Stomach (tissue), 4 donors: Measurements from ENCODE around the gene NDUFB5.
A peak's percentile ranks its signal among the peaks of the same experiment; 100 is the strongest.

Experiments used
- EP300 ChIP-seq: sonication (generic); formaldehyde crosslinking; IDR thresholded peaks from one replicate; pipeline ENCODE4 v1.6.1; 2017; ENCODE audit warnings: antibody characterized with exemption
- POLR2A ChIP-seq, 4 donors: fragments of 450-650 bp; IDR thresholded peaks; one replicate each; pipeline ENCODE4 v1.6.1; 2016; ENCODE audit warnings: antibody characterized with exemption in 4 of 4, control low read depth in 2 of 4, mild to moderate bottlenecking in 1 of 4, moderate library complexity in 1 of 4
- POLR2AphosphoS5 ChIP-seq, 3 donors: sonication (generic); formaldehyde crosslinking; IDR thresholded peaks; one replicate each; pipeline ENCODE4 v1.6.1; 2016; ENCODE audit warnings: antibody characterized with exemption in 3 of 3
- TF ChIP-seq, protein P1 (sequence below), 7 experiments: fragments of 450-650 bp in 4 of 7; fragments of 200-600 bp in 3 of 7; sonication (generic) in 3 of 7; IDR thresholded peaks; one replicate each; pipeline ENCODE4 v1.5.1; 2016 to 2019; ENCODE audit warnings: antibody characterized with exemption in 7 of 7, control low read depth in 2 of 7, mild to moderate bottlenecking in 1 of 7

DNA sequence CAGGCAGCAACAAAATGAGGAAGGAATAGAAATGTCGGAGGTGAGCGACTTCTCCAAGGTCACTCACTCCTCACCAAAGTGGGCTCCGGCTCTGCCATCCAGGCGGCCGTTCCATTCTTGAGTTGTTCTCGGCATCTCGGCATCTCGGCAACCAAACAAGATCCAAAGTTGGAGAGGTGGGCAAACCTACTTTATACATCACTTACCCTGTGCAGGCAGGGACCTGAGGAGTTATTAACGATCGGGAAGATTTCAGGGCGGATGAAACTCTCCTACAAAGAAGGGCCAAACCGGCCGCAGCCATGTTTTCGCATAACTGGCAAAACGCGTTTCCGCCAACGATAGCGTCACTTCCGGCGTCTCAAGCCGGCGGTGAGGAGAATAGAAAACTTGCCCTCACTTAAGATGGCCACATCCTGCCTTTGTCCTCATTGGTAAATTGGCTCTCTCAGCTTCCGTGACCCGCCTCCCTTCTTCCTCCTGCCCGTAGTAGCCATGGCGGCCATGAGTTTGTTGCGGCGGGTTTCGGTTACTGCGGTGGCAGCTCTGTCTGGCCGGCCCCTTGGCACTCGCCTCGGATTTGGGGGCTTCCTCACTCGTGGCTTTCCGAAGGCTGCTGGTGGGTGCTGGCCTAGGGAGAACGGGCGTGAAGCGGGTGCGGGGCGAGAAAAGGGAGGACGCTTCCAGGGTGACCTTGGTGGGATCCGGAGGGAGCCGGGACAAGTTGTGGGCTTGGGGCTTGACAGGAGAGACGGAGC is at the start of gene NDUFB5, which contains the start of gene MRPL47:
- TF ChIP-seq POLR2AphosphoS5 (IDR thresholded peaks at IDR 0.05) (peak; percentile 86 to 97 (median 89)), POLR2A (IDR thresholded peaks at IDR 0.05) (peak in 1 of 4 donors; percentile 27), EP300 (no peak)
- TF ChIP-seq, protein P1, sequence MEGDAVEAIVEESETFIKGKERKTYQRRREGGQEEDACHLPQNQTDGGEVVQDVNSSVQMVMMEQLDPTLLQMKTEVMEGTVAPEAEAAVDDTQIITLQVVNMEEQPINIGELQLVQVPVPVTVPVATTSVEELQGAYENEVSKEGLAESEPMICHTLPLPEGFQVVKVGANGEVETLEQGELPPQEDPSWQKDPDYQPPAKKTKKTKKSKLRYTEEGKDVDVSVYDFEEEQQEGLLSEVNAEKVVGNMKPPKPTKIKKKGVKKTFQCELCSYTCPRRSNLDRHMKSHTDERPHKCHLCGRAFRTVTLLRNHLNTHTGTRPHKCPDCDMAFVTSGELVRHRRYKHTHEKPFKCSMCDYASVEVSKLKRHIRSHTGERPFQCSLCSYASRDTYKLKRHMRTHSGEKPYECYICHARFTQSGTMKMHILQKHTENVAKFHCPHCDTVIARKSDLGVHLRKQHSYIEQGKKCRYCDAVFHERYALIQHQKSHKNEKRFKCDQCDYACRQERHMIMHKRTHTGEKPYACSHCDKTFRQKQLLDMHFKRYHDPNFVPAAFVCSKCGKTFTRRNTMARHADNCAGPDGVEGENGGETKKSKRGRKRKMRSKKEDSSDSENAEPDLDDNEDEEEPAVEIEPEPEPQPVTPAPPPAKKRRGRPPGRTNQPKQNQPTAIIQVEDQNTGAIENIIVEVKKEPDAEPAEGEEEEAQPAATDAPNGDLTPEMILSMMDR (IDR thresholded peaks at IDR 0.05) = peak in 1 of 7 experiments; percentile 17
